ENCODE results near the gene DFFB. TPM values are rescaled to one million over a fixed set of nuclear protein-coding genes. Genes with fewer than 3 reads are reported as not detected.

DFFB gene
- total and polyA plus RNA-seq, 2 donors (not counting 3 experiments of a cell fraction or from before 2014, with no cell fraction given) = 11.7 to 11.8 TPM

- intact Hi-C loops (cut with micrococcal nuclease) (loop anchor here (1.0 kb wide), 2 partner anchors 43 to 61 kb away; partner anchors contain the start of genes C1orf174 and LRRC47), dilution Hi-C loops (cut with MboI; ENCODE audit: extremely low pct_ligation_motif_present, low sequenced_read_pairs) (no loop called here)
- Histone ChIP-seq H3K4me1 (ENCODE audit: control insufficient read depth, extremely low read depth, insufficient read depth, low read length) (peaks cover 9% of the 10 kb centered on the region), H3K4me2 (ENCODE audit: insufficient read depth, low read length) (peak overlapping the region; percentile 66), H3K79me2 (ENCODE audit: control insufficient read depth, insufficient read depth, low read length) (peaks cover 4% of the 10 kb centered on the region), H3K4me3 (replicated peaks in 1 of 3; ENCODE audit: insufficient read depth in 1 of 3, low read depth in 1 of 3, low read length in 3 of 3) (peak overlapping the region; percentile 16 to 76 (median 72)), H2AFZ (ENCODE audit: low read depth, low read length) (peak overlapping the region; percentile 99), H3K9me3 (replicated peaks; ENCODE audit: control insufficient read depth, insufficient read depth, low read length) (no peaks in the 10 kb centered on the region), H3K9ac (replicated peaks; ENCODE audit: extremely low read depth, insufficient read depth, low read length) (peak overlapping the region; percentile 86), H3K27ac (ENCODE audit: insufficient read depth, low read depth, low read length) (no peak overlapping the region), H3K9me1 (replicated peaks; ENCODE audit: control insufficient read depth, extremely low read depth, insufficient read depth, low read length) (no peaks in the 10 kb centered on the region), H3K27me3 (ENCODE audit: control insufficient read depth in 2 of 2, insufficient read depth in 2 of 2, low read length in 2 of 2) (no peaks in the 10 kb centered on the region), H3K36me3 (ENCODE audit: control insufficient read depth in 2 of 2, extremely low read depth in 1 of 2, insufficient read depth in 2 of 2, low read length in 2 of 2) (no peaks in the 10 kb centered on the region), H4K20me1 (replicated peaks; ENCODE audit: control insufficient read depth, extremely low read depth, insufficient read depth, low read length) (no peaks in the 10 kb centered on the region)
- CTCF ChIA-PET = interaction anchor here (0.5 to 2.3 kb wide), 10 partner anchors 10 to 181 kb away, joined by 3 to 9 read pairs (median 3); partner anchors contain the start of genes C1orf174 and LRRC47
- TF ChIP-seq FOS (IDR thresholded peaks at IDR 0.05; ENCODE audit: borderline replicate concordance, insufficient read depth, low read length) = no peak
- no peak for TF ChIP-seq EZH2 (IDR thresholded peaks at IDR 0.05; ENCODE audit: borderline replicate concordance, low read depth, low read length, severe bottlenecking)
- no peak for TF ChIP-seq MYC (IDR thresholded peaks at IDR 0.05; ENCODE audit: low read depth, low read length)
- TF ChIP-seq GATA2 (IDR thresholded peaks at IDR 0.05; ENCODE audit: insufficient read depth, insufficient read length, low read depth, low read length) = no peak
- TF ChIP-seq MAX (IDR thresholded peaks at IDR 0.05; ENCODE audit: insufficient read depth, insufficient read length) = no peak
- TF ChIP-seq POLR2A (IDR thresholded peaks at IDR 0.05; ENCODE audit: low read depth, low read length) = no peak
- no peak for TF ChIP-seq CTCF (IDR thresholded peaks at IDR 0.05; ENCODE audit: extremely low read depth in 1 of 2, insufficient read depth in 1 of 2, low read depth in 1 of 2, low read length in 2 of 2)
- TF ChIP-seq JUN (IDR thresholded peaks at IDR 0.05; ENCODE audit: borderline replicate concordance, insufficient read depth, insufficient read length, low read depth) = no peak
- TF ChIP-seq POLR2AphosphoS5 (IDR thresholded peaks at IDR 0.05; ENCODE audit: insufficient read depth, low read depth, low read length) = no peak
- no TSS peak for BruUV-seq (replicated peaks)
- peak; percentile 5 for DNase-seq (ENCODE audit: low read depth, low spot score)
- POLR2A ChIA-PET = no interaction called here
- no peak for FAIRE-seq
These were observed 484 bp downstream of the DFFB start for GRCh38 chr1:3857791-3858129.
